Kidney (tissue), 14 donors: Measurements from ENCODE around the gene MBNL1. TPM values are rescaled to one million over a fixed set of nuclear protein-coding genes. Genes with fewer than 3 reads are reported as not detected.

Source experiments
- DNase-seq, 5 donors: peaks; one replicate each; pipeline ENCODE4 v3.0.0-alpha.2; 2013 to 2020
- FAIRE-seq: peaks from 2 replicates; lab custom pipeline; 2012; peaks lifted over from hg19 to GRCh38; lab: Jason Lieb, UNC
- H3K27ac ChIP-seq, 2 donors: one replicate each; pipeline ENCODE4 v1.7.0; 2013; ENCODE audit warnings: low read depth in 2 of 2, low read length in 2 of 2, inconsistent platforms in 1 of 2
- H3K27me3 ChIP-seq: one replicate; pipeline ENCODE4 v1.7.1; 2013; ENCODE audit warnings: low read length, inconsistent platforms; ENCODE audit not compliant: control insufficient read depth, insufficient read depth
- H3K36me3 ChIP-seq, 3 donors: one replicate each; pipeline versions ENCODE4 v1.7.0 to v1.7.1; 2013; ENCODE audit warnings: low read length in 3 of 3, control low read depth in 1 of 3, inconsistent platforms in 1 of 3; ENCODE audit not compliant: insufficient read depth in 3 of 3, control insufficient read depth in 2 of 3
- H3K4me1 ChIP-seq, 3 donors: one replicate each; pipeline versions ENCODE4 v1.7.0 to v1.7.1; 2013; ENCODE audit warnings: low read length in 3 of 3, inconsistent platforms in 1 of 3, low read depth in 1 of 3; ENCODE audit not compliant: control insufficient read depth in 2 of 3, insufficient read depth in 2 of 3
- H3K4me3 ChIP-seq, 3 donors: one replicate each; pipeline versions ENCODE4 v1.7.0 to v1.8.1; 2013; ENCODE audit warnings: low read length in 3 of 3, control low read depth in 1 of 3, inconsistent platforms in 1 of 3
- H3K9ac ChIP-seq, 3 donors: one replicate each; pipeline versions ENCODE4 v1.7.0 to v1.7.1; 2013; ENCODE audit warnings: low read length in 3 of 3, control low read depth in 1 of 3, inconsistent platforms in 1 of 3
- H3K9me3 ChIP-seq, 3 donors: one replicate each; pipeline versions ENCODE4 v1.7.0 to v1.7.1; 2013; ENCODE audit warnings: low read length in 3 of 3, control low read depth in 1 of 3, inconsistent platforms in 1 of 3; ENCODE audit not compliant: control insufficient read depth in 2 of 3, insufficient read depth in 1 of 3
- intact Hi-C: fragments of 100-400 bp; cut with DNase I; formaldehyde crosslinking; loops from one replicate; pipeline ENCODE4 v1.11.1; 2022
- polyA plus RNA-seq: library from polyadenylated mRNA; stranded (reverse); fragments of 350-450 nt; fragmentation: Illumina TruSeq; extraction: RNeasy Lipid Tissue Mini Kit (QIAGEN cat#74804); gene quantifications from one replicate; pipeline ENCODE4 v1.2.3, GENCODE V29; 2014; ENCODE audit warnings: low read depth, low replicate concordance; ENCODE audit not compliant: insufficient read depth
- total RNA-seq: library from RNA; stranded (reverse); fragmentation: NEBNext Ultra II Directional; extraction: Animal tissue kit (Norgen Biotek cat#: 25700); gene quantifications from one replicate; pipeline ENCODE4 v1.2.1, GENCODE V29; 2021
- TF ChIP-seq, protein P1 (sequence below): IDR thresholded peaks from 3 replicates; pipeline ENCODE4 v1.5.1; 2012; ENCODE audit warnings: mild to moderate bottlenecking, moderate library complexity, borderline replicate concordance; ENCODE audit not compliant: insufficient read depth; ENCODE audit errors: extremely low read depth
- donor health status: control.
- donor health status: control.
- donor health status: control.
- donor health status: control.
- donor health status: control.
- donor health status: DM: yes; HTN: yes; CAD: no.
- donor health status: Normal renal cell carcinoma (clear cell type).

MBNL1 gene
- total and polyA plus RNA-seq, 2 donors from 2014 or later: 22.0 to 167 TPM

DNA sequence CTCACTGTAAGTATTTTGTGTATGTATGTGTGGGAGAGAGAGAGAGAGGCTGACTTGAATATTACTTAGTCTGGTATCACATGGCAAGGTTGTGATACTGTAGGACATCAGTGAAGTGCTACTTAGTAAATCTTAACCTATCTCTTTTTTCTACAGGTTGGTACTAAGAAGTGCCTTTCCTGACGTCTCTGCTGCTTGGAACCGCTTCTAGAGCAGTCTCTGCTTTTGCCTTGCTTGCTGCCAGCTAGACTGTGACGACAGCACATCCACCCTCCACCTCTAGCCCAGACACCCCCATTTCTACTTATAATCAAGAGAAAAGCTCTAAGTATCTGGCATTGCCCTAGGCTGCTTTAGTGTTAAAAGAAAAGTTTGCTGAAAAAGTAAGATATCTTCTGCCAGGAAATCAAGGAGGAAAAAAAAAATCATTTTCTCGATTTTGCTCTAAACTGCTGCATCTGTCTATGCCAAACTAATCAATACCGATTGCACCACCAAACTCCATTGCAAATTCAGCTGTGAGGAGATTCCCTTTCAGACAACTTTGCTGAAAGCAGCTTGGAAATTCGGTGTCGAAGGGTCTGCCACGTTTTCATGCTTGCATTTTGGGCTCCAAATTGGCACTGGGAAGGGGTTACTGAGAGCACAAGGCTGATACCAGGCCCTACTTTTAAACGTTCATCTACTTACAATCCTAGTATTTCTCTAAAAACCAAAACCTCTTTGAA is 30.7 kb downstream of the MBNL1 start:
- TF ChIP-seq, protein P1, sequence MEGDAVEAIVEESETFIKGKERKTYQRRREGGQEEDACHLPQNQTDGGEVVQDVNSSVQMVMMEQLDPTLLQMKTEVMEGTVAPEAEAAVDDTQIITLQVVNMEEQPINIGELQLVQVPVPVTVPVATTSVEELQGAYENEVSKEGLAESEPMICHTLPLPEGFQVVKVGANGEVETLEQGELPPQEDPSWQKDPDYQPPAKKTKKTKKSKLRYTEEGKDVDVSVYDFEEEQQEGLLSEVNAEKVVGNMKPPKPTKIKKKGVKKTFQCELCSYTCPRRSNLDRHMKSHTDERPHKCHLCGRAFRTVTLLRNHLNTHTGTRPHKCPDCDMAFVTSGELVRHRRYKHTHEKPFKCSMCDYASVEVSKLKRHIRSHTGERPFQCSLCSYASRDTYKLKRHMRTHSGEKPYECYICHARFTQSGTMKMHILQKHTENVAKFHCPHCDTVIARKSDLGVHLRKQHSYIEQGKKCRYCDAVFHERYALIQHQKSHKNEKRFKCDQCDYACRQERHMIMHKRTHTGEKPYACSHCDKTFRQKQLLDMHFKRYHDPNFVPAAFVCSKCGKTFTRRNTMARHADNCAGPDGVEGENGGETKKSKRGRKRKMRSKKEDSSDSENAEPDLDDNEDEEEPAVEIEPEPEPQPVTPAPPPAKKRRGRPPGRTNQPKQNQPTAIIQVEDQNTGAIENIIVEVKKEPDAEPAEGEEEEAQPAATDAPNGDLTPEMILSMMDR: no peak
- H3K4me3 ChIP-seq: peak overlapping the region; percentile 68 to 87 (median 83)
- H3K9ac ChIP-seq: peak overlapping the region; percentile 47 to 86 (median 66)
- peaks cover 7 to 23% (median 14%) of the 10 kb centered on the region in 3 donors for H3K4me1 ChIP-seq
- H3K27me3 ChIP-seq: no peaks in the 10 kb centered on the region
- no peaks in the 10 kb centered on the region for H3K9me3 ChIP-seq
- H3K27ac ChIP-seq: peak overlapping the region; percentile 47 to 88
- intact Hi-C loops: no loop called here
- FAIRE-seq (no peak), DNase-seq (no peak)
- no peaks in the 10 kb centered on the region for H3K36me3 ChIP-seq

DNA sequence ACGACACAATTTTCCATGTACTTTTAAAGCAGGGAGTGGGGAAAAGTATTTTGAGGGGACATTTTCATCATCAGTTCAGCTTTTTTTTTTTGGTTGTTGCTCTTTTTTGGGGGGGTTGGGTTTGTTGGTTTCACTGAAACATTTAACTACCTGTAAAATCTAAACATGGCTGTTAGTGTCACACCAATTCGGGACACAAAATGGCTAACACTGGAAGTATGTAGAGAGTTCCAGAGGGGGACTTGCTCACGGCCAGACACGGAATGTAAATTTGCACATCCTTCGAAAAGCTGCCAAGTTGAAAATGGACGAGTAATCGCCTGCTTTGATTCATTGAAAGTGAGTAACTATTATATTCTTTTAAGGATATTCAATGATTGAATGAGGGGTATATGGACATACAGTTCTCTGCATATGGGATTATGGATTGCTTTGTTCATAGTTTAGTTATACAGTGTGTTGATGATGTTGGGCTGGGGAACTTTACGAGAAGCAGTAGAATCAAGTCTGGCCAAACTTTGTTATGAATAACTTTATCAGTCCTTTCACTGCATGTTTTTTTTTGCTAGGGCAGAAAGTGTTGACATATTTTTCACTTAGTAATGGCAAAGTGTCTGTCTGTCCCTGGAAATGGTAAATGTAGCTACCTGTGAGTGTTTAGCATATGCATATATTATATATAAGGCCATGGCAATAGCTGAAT is 31.5 kb downstream of the MBNL1 start:
- FAIRE-seq: no peak
- DNase-seq: no peak
- peak overlapping the region; percentile 9 to 83 (median 68) for H3K4me3 ChIP-seq
- H3K9ac ChIP-seq: peak overlapping the region in 2 of 3 donors; percentile 10 to 47
- H3K27ac ChIP-seq: peak overlapping the region; percentile 14 to 88
- no peaks in the 10 kb centered on the region for H3K27me3 ChIP-seq
- no peaks in the 10 kb centered on the region for H3K9me3 ChIP-seq
- TF ChIP-seq, protein P1: no peak
- H3K36me3 ChIP-seq: no peaks in the 10 kb centered on the region
- peaks cover 7 to 24% (median 14%) of the 10 kb centered on the region in 3 donors for H3K4me1 ChIP-seq
- intact Hi-C loops: no loop called here

DNA sequence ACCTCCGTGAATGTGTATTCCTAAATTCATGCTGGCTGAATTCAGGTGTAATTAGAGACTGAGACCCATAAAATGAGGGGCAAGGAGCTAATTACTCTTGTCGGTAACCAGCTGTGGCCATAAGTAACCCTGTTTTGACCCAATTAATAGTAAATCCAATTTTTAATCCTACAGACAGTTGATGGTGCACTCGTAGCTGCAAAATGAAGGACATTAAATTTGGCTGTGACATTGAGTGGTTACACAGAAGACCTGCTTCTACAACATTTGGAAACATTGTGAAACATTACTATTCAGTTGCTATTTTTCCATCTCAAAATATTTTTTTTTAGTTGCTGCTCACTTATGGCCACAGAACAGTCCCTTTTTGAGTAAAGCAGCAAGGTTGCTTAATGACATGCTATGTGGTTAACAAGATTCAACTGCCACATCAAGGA is 33.0 kb downstream of the MBNL1 start:
- H3K4me3 ChIP-seq: peak overlapping the region; percentile 37 to 83 (median 68)
- no peak for FAIRE-seq
- no peaks in the 10 kb centered on the region for H3K9me3 ChIP-seq
- H3K4me1 ChIP-seq: peaks cover 7 to 24% (median 12%) of the 10 kb centered on the region in 3 donors
- H3K27ac ChIP-seq: peak overlapping the region; percentile 72 to 88
- no peaks in the 10 kb centered on the region for H3K27me3 ChIP-seq
- TF ChIP-seq, protein P1: no peak
- peak overlapping the region in 2 of 3 donors; percentile 67 to 74 for H3K9ac ChIP-seq
- intact Hi-C loops: no loop called here
- no peaks in the 10 kb centered on the region for H3K36me3 ChIP-seq
- DNase-seq: no peak
